Subcutaneous abdominal adipose tissue (tissue), 5 donors: ENCODE results near the gene TMED1.
"Not testable (repeated sequence)": the region's sequence is repeated elsewhere in the genome, so short reads cannot be mapped to it uniquely, and the experiment has no call there.

ENCODE experiments used
- H3K27ac ChIP-seq: one replicate; pipeline ENCODE4 v1.7.0; 2013; ENCODE audit warnings: low read depth, mild to moderate bottlenecking, inconsistent platforms, low read length, moderate library complexity
- H3K27me3 ChIP-seq, 5 donors: one replicate each; pipeline ENCODE4 v1.7.0; 2013; ENCODE audit warnings: low read length in 5 of 5, inconsistent platforms in 1 of 5; ENCODE audit not compliant: control insufficient read depth in 5 of 5, insufficient read depth in 4 of 5
- H3K36me3 ChIP-seq, 5 donors: one replicate each; pipeline ENCODE4 v1.7.0; 2013; ENCODE audit warnings: low read length in 5 of 5; ENCODE audit not compliant: control insufficient read depth in 5 of 5, insufficient read depth in 5 of 5
- H3K4me1 ChIP-seq, 5 donors: one replicate each; pipeline ENCODE4 v1.7.0; 2013; ENCODE audit warnings: low read length in 5 of 5, mild to moderate bottlenecking in 3 of 5, moderate library complexity in 1 of 5; ENCODE audit not compliant: control insufficient read depth in 5 of 5, insufficient read depth in 5 of 5
- H3K4me3 ChIP-seq, 5 donors: one replicate each; pipeline ENCODE4 v1.7.0; 2013; ENCODE audit warnings: low read length in 5 of 5, low read depth in 1 of 5
- H3K9ac ChIP-seq, 5 donors: one replicate each; pipeline ENCODE4 v1.7.0; 2013; ENCODE audit warnings: low read length in 5 of 5, mild to moderate bottlenecking in 4 of 5, moderate library complexity in 3 of 5
- H3K9me3 ChIP-seq, 5 donors: one replicate each; pipeline ENCODE4 v1.7.0; 2013; ENCODE audit warnings: low read length in 5 of 5; ENCODE audit not compliant: control insufficient read depth in 5 of 5
- donor health status: healthy.
- donor health status: healthy.
- donor health status: healthy.
- donor health status: healthy.
- donor health status: healthy.

Gene TMED1

DNA sequence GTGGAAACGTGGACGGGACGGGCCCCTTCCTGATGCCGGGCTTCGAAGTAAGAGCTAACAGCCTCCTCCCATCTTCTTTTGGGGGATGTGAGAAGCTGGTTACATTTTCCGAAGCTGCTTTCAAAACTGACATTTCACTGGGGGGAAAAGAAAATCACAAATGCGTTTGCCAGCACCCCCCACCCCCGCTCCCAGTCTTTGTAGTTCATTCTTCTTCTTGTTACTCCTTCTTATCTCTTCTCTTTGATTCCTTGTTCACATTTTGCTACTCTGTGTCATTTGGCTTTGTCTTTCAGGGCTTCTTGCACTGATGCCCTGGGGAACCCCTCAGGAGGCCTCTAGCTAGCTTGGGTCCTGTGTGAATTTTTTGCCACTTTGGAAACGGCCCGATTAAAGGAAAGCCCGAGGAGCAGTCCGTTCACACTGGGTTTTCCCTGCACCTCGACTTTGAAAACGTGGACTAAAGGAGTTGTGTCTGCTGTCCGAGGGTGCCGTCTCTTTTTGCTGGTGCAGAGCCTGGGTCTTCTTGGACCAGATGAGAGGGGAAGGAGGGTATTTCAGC is 36.6 kb upstream of the TMED1 start:
- Histone ChIP-seq H3K4me1 (peaks cover 2 to 38% (median 23%) of the 10 kb centered on the region in 5 donors), H3K4me3 (peak overlapping the region; percentile 60 to 78 (median 77)), H3K27me3 (no peaks in the 10 kb centered on the region), H3K9ac (peak overlapping the region; percentile 56 to 82 (median 72)), H3K36me3 (no peaks in the 10 kb centered on the region), H3K9me3 (no peaks in the 10 kb centered on the region), H3K27ac (peak overlapping the region; percentile 60)

DNA sequence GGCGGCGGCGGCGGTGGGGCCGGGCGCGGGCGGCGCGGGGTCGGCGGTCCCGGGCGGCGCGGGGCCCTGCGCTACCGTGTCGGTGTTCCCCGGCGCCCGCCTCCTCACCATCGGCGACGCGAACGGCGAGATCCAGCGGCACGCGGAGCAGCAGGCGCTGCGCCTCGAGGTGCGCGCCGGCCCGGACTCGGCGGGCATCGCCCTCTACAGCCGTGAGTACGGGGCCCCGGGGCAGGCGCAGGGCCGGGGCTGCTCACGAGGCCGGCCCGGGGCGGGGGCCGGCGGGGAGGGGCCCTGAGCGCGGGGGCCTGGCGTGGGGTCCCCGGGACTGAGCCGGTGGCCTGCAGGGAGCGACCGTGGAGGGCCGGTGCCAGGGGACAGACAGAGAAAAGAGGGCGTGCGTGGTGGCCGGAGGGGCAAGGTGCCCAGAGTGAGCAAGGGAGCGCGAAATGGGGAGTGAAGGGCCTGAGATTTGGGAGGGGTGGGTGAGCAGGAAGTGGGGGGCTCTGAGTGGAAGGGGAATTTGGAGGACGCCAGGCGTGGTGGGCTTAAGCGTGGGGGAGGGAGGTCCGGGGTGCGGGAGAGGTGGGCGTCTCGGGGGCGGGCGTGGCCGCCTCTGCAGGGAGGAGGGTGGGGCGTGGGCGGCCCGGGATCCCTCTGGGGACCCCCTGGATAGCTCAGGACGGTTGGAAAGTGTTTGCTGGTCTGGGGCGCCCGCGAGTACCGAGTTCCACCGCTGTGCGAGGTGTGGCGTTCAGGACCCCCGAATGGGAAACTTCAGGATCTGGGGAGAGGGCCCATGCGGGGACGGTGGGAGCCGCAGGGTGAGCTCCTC is 35.9 kb upstream of the TMED1 start:
- H3K9me3 ChIP-seq: no peaks in the 10 kb centered on the region
- no peaks in the 10 kb centered on the region for H3K36me3 ChIP-seq
- H3K4me1 ChIP-seq: peaks cover 2 to 34% (median 22%) of the 10 kb centered on the region in 5 donors
- peak overlapping the region; percentile 64 to 78 (median 77) for H3K4me3 ChIP-seq
- H3K27me3 ChIP-seq: no peaks in the 10 kb centered on the region
- peak overlapping the region; percentile 60 for H3K27ac ChIP-seq
- H3K9ac ChIP-seq: peak overlapping the region; percentile 56 to 82 (median 72)

DNA sequence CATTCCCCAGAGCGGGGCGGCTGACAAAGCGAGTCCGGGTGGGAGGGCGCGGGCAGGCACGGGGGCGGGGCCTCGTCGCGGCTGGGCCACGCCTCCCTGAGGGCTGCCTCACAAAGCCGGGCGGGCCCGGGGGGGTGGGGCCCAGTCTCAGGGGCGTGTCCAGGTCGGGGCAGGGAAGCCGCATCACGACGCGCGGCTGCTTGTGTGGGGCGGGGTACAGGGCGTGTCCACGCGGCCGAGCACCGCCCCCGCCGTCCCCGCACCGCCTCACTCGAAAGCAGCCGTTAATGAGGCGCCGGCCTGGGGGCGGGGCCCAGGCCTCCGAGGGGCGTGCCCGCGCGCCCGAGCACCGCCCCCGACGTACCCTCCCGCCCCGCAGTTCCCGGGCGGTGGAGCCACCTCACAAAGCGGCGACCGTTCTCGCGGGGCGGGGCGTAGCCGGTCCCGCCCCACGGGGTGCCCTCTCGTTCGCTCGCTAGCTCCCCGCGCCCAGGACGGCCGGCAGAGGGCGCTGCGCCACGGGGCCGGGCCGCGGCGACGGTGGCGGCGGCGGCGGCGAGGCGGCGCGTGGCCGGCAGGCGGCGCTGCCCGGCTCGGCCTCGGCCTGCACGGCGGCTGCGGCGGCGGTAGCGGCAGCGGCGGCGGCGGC is 35.1 kb upstream of the TMED1 start, which contains the start of gene CARM1:
TSS of gene CARM1 (plus strand) at position 599 of the 649 bp plus-strand sequence. CDS start 150 bp downstream, outside the sequence.
- peak within 1 kb of the TSS; percentile 69 to 78 (median 77) for H3K4me3 ChIP-seq
- peaks cover 2 to 26% (median 18%) of the 10 kb centered on the region in 5 donors for H3K4me1 ChIP-seq
- H3K27me3 ChIP-seq: no peaks in the 10 kb centered on the region
- peak within 1 kb of the TSS; percentile 60 for H3K27ac ChIP-seq
- H3K9ac ChIP-seq: peak within 1 kb of the TSS; percentile 56 to 82 (median 72)
- H3K36me3 ChIP-seq: no peaks in the 10 kb centered on the region
- H3K9me3 ChIP-seq: no peaks in the 10 kb centered on the region

DNA sequence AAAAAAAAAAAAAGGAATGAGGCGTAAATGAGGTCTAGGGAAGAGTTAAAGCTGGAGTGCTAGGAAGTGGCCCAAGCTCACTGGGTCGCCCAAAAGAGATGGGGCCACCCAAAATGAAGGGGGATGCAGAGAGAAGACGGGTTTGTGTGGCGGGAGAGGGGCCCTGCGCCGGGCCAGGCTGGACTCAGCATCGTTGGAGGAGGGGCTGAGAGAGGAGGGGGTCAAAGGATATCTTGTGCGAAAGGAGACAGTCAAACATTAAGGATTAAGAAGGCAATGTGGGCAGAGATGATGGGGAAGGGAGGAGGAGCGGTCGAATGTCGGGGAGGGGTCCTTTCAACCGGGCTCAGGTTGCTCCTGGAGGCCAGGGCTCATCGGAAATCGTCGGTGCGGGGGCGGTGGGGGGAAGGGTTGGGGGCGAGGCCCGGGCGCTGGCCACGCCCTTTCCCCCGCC is 34.5 kb upstream of the TMED1 start:
- Histone ChIP-seq H3K9ac (peak overlapping the region in 2 of 5 donors; percentile 55 to 68), H3K9me3 (no peaks in the 10 kb centered on the region), H3K4me1 (peaks cover 2 to 26% (median 18%) of the 10 kb centered on the region in 5 donors), H3K36me3 (no peaks in the 10 kb centered on the region), H3K27ac (peak overlapping the region; percentile 18), H3K4me3 (peak overlapping the region; percentile 60 to 72 (median 69)), H3K27me3 (no peaks in the 10 kb centered on the region)

DNA sequence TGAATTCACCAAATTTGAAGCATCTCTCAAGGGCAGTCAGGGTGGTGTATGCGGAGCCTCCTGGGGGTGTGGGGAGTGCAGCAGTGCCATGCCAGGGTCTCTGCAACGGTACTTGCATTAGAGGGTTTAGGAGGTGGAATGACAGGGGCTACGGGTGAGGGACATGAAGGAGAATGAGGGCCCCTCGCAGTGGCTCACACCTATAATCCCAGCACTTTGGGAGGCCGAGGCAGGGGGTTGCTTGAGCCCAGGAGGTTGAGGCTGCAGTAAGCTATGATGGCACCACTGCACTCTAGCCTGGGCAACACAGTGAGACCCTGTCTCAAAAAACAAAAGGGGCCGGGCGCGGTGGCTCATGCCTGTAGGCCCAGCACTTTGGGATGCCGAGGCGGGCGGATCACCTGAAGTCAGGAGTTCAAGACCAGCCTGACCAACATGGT is 33.9 kb upstream of the TMED1 start:
- H3K9ac ChIP-seq, H3K27me3 ChIP-seq, H3K27ac ChIP-seq, H3K4me3 ChIP-seq, H3K36me3 ChIP-seq, H3K9me3 ChIP-seq: not testable (repeated sequence)
- H3K4me1 ChIP-seq: peaks cover 2 to 23% (median 16%) of the 10 kb centered on the region in 5 donors

DNA sequence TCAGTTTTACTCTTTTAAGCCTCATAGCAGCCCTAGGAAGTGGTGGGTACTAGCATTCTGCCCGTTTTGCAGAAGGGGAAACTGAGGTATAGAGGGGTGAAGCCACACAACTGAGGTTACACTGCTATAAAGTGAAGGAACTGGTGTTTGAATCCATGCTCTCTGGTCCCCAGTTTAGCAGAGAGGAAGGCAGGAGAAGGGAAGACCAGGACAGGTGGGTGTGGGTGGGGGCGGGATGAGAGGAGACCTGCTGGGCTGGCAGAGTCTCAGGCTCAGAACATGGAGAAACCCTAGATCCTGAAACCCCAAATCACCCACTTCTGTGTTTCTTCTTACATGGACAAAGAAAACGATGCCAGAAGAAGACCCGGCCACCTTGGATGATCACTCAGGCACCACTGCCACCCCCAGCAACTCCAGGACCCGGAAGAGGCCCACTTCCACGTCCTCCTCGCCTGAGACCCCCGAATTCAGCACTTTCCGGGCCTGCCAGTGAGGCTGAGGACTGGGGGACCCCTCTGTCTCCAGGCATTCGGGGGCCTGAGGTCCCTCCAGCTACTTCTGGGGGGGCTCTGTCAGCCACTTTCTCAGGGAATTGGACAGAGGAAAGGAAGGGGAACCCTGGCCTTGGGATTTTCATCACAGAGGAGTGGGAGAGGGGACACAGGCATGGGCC is 33.0 kb upstream of the TMED1 start:
- H3K27ac ChIP-seq: no peak overlapping the region
- H3K9me3 ChIP-seq: no peaks in the 10 kb centered on the region
- no peaks in the 10 kb centered on the region for H3K27me3 ChIP-seq
- no peak overlapping the region for H3K4me3 ChIP-seq
- no peak overlapping the region for H3K9ac ChIP-seq
- H3K36me3 ChIP-seq: no peaks in the 10 kb centered on the region
- H3K4me1 ChIP-seq: peaks cover 2 to 22% (median 19%) of the 10 kb centered on the region in 5 donors

DNA sequence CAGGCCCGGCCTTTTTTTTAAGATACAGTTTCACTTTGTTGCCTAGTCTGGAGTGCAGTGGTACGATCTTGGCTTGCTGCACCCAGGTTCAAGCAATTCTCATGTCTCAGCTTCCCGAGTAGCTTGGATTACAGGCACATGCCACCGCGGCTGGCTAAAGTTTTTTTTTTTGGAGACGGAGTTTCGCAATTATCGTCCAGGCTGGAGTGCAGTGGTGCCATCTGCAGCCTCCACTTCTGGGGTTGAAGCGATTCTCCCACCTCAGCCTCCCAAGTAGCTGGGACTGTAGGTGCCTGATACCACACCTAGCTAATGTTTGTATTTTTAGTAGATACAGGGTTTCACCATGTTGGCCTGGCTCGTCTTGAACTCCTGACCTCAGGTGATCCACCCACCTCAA is 30.5 kb upstream of the TMED1 start:
- Histone ChIP-seq H3K9me3 (no peaks in the 10 kb centered on the region), H3K27me3 (no peaks in the 10 kb centered on the region), H3K9ac (no peak overlapping the region), H3K27ac (no peak overlapping the region), H3K4me1 (peaks cover 0 to 21% (median 14%) of the 10 kb centered on the region in 5 donors), H3K4me3 (no peak overlapping the region), H3K36me3 (no peaks in the 10 kb centered on the region)

DNA sequence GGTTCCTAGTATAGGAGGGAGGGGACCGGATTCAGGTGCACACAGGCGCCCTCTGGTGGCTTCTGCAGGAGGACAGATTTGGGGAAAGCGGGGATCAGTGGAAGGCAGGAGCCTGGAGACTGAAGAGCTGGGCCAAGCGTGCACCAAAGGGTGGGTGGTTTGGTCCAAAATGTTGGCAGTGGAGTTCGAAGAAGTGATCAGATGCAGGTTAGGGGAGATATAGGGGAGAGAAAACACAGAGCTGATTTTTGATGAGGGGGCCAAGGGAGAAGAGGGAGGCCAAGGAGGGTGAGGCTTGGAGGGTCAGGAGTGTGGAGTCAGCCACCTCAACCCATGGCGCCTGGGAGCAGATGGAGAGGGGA is 28.5 kb upstream of the TMED1 start:
- H3K9ac ChIP-seq: peak overlapping the region in 1 of 5 donors; percentile 56

DNA sequence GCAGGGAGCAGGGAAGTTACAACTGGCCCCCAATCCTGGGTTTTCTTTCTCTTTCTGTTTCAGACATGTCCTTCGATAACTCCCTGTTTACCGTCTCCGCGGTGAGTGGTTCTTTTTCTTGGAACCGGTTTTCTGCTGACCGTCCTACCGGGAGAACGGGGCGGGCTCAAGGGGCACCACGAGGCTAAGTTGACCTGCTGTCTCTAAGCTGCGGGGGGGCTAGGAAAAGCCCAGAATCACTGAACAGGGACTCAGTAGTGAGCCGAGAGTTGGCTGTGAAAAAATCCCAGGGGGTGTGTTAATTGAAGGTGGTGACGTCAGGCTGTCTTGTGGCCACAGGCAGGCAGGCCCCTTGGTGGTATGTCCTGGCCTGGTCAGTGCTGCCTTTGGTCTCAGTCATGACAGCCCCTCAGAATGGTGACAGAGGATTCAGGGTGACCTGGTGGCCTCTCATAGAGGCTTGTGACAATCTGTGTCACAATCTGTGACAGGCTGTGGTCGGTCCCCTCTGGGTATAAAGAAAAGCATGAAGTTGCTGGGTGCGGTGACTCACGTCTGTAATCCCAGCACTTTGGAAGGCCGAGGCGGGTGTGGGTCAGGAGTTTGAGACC is 27.2 kb upstream of the TMED1 start:
- Histone ChIP-seq H3K27ac (no peak overlapping the region), H3K27me3 (no peaks in the 10 kb centered on the region), H3K36me3 (no peaks in the 10 kb centered on the region), H3K4me3 (peak overlapping the region in 1 of 5 donors; percentile 53), H3K4me1 (peaks cover 0 to 17% (median 10%) of the 10 kb centered on the region in 5 donors), H3K9me3 (no peaks in the 10 kb centered on the region), H3K9ac (no peak overlapping the region)

More for the DNA sequence above, 28.5 kb upstream of the TMED1 start:
- H3K27me3 ChIP-seq: no peaks in the 10 kb centered on the region
- no peaks in the 10 kb centered on the region for H3K9me3 ChIP-seq
- H3K4me1 ChIP-seq: peaks cover 0 to 17% (median 10%) of the 10 kb centered on the region in 5 donors
- H3K4me3 ChIP-seq: peak overlapping the region in 4 of 5 donors; percentile 23 to 34 (median 30)
- no peaks in the 10 kb centered on the region for H3K36me3 ChIP-seq
- no peak overlapping the region for H3K27ac ChIP-seq
